Measurements from ENCODE around the gene TLE3. TPM values are rescaled to one million over a fixed set of nuclear protein-coding genes. Genes with fewer than 3 reads are reported as not detected.

TLE3 gene
- total RNA-seq, 1 experiment from 2014 or later, result 98.2 TPM

DNA sequence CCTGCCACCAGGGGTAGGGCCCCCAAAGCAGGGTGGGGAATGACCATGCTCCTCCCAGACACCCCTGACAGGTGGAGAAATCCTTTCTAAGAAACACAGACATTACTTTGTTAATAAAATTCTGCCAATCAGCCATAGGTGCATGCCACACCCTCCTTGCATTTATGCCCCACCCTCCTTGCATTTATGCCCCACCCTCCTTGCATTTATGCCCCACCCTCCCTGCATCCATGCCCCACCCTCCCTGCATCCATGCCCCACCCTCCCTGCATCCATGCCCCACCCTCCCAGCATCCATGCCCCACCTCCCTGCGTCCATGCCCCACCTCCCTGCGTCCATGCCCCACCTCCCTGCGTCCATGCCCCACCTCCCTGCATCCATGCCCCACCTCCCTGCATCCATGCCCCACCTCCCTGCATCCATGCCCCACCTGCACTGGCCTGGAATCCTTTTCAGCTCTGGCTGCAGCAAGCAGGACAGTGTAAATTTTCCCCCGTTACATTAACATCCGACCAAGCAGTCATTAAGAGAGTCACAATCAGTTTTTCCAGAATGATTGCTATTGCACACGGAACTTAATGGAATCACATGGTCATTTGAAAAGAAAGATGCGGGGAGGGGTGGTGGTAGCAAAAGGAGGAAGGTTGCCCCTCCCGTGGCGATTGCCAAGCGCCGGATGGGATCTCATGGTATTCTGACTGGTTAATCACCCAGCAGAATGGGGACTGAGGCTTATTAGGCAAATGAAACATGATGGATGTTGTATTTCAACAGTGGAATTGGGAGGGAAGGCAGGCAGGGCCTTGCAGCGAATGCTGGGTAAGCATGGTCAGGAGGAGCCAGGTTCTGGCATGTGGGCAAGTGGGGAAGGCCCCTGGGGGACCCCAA lies 91.2 kb downstream of the TLE3 start:
- Histone ChIP-seq H3K4me2 (ENCODE audit: insufficient read depth, insufficient read length, low read length) (no peak overlapping the region), H3K4me1 (ENCODE audit: insufficient read depth, low read length) (no peaks in the 10 kb centered on the region), H3K14ac (ENCODE audit: insufficient read depth, low read length) (no peak overlapping the region), H3K79me2 (ENCODE audit: insufficient read depth, low read length) (no peaks in the 10 kb centered on the region), H3K4ac (ENCODE audit: low read depth, low read length) (no peak overlapping the region), H3K56ac (ENCODE audit: insufficient read length, low read depth, low read length) (no peak overlapping the region), H4K91ac (ENCODE audit: insufficient read length, low read depth, low read length) (no peak overlapping the region), H2BK5ac (ENCODE audit: insufficient read length, low read length) (no peak overlapping the region), H4K8ac (replicated peaks; ENCODE audit: insufficient read length, low read depth, low read length) (no peak overlapping the region), H2AFZ (ENCODE audit: low read length) (no peak overlapping the region), H4K5ac (ENCODE audit: insufficient read length, low read depth, low read length) (no peak overlapping the region), H2BK12ac (ENCODE audit: insufficient read length, low read depth, low read length) (no peak overlapping the region), H3K27me3 (ENCODE audit: insufficient read depth, low read length) (no peaks in the 10 kb centered on the region), H2BK20ac (ENCODE audit: low read depth, low read length, poor library complexity, severe bottlenecking) (no peak overlapping the region), H2BK15ac (ENCODE audit: low read depth, low read length) (no peak overlapping the region), H3K18ac (ENCODE audit: insufficient read length, low read depth, low read length) (no peak overlapping the region), H4K20me1 (ENCODE audit: control insufficient read depth, insufficient read depth, insufficient read length) (no peaks in the 10 kb centered on the region), H3K23me2 (ENCODE audit: insufficient read length, low read depth, low read length, poor library complexity, severe bottlenecking) (no peaks in the 10 kb centered on the region), H3K9me3 (ENCODE audit: control insufficient read depth, low read depth, low read length) (peaks cover 5% of the 10 kb centered on the region), H3K9ac (ENCODE audit: extremely low read depth, insufficient read length, low read length) (no peak overlapping the region), H3K23ac (ENCODE audit: insufficient read length, low read depth, low read length) (no peak overlapping the region), H3K27ac (ENCODE audit: insufficient read length, low read depth, low read length) (no peak overlapping the region), H2AK5ac (ENCODE audit: insufficient read length, low read length) (no peak overlapping the region), H3K79me1 (ENCODE audit: insufficient read depth, low read depth, low read length, poor library complexity, severe bottlenecking) (no peaks in the 10 kb centered on the region), H3T11ph (ENCODE audit: low read length) (no peak overlapping the region), H2BK120ac (ENCODE audit: low read depth, low read length, poor library complexity, severe bottlenecking) (no peak overlapping the region)
- Mint-ChIP-seq H3K9me3 (peaks cover 12 to 14% of the 10 kb centered on the region in 2 experiments), H3K27me3 (ENCODE audit: low read depth) (peaks cover 3% of the 10 kb centered on the region; the same call in 1 of the 2 replicates), H3K4me1 (peaks cover 2 to 15% of the 10 kb centered on the region in 2 experiments), H3K27ac (no peak overlapping the region), H3K4me3 (no peak overlapping the region), H3K36me3 (ENCODE audit: insufficient read depth in 1 of 3, low read depth in 3 of 3) (peaks cover 9 to 12% (median 11%) of the 10 kb centered on the region in 3 experiments)
- TF ChIP-seq CTCF (conservative IDR thresholded peaks at IDR 0.05), result no peak
- no CpG with 5 or more reads among the region's 12 CpGs for WGBS (ENCODE audit: extremely low coverage, insufficient read length, low lambda C conversion rate)
- DNase-seq, result no peak

Measured in H9 (cell line).